ENCODE measurements around the gene ZXDC. TPM values are rescaled to one million over a fixed set of nuclear protein-coding genes. Genes with fewer than 3 reads are reported as not detected.

ZXDC gene
- total RNA-seq, 2 donors from 2014 or later, result 30.5 to 31.6 TPM

DNA sequence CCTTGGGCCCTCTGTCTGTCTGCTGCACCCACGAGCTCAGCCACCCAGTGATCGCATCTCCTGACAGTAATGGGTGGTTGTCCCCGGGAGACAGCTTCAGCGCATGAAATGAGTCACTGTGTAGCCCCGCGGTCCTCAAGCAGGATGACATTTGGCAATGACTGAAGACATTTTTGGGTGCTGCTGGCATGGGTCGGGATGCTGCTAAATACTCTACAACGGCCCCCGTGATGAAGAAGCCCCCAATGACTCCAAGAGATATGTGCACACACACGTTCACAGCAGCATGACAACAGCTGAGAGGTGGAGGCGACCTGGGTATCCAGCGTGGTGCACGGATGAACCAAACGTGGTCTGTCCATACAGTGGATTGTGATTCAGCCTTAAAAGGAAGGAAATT, 17.4 kb upstream of the ZXDC start:
- H3K9ac ChIP-seq (ENCODE audit: extremely low read depth, low read length, poor library complexity, severe bottlenecking), result no peak overlapping the region
- no peaks in the 10 kb centered on the region for H3K4me1 Mint-ChIP-seq
- no peaks in the 10 kb centered on the region for H3K4me1 ChIP-seq (ENCODE audit: control insufficient read depth, insufficient read depth, low read length)
- H3K27me3 Mint-ChIP-seq (ENCODE audit: insufficient read depth), result no peaks in the 10 kb centered on the region
- no peaks in the 10 kb centered on the region for H3K9me3 ChIP-seq (ENCODE audit: control insufficient read depth, low read length)
- H3K27ac Mint-ChIP-seq, result no peak overlapping the region
- no peak overlapping the region for H3K4me3 ChIP-seq (ENCODE audit: low read length)
- DNase-seq, result no peak
- no peak overlapping the region for H3K27ac ChIP-seq (ENCODE audit: low read depth, low read length)
- WGBS, 2 experiments (ENCODE audit: insufficient coverage in 1 of 2, insufficient read length in 1 of 2), result 89 to 90% methylated on average over 14 of the region's 14 CpGs
- no peaks in the 10 kb centered on the region for H3K36me3 ChIP-seq (ENCODE audit: control insufficient read depth, insufficient read depth, low read length)
- TF ChIP-seq, protein P1, sequence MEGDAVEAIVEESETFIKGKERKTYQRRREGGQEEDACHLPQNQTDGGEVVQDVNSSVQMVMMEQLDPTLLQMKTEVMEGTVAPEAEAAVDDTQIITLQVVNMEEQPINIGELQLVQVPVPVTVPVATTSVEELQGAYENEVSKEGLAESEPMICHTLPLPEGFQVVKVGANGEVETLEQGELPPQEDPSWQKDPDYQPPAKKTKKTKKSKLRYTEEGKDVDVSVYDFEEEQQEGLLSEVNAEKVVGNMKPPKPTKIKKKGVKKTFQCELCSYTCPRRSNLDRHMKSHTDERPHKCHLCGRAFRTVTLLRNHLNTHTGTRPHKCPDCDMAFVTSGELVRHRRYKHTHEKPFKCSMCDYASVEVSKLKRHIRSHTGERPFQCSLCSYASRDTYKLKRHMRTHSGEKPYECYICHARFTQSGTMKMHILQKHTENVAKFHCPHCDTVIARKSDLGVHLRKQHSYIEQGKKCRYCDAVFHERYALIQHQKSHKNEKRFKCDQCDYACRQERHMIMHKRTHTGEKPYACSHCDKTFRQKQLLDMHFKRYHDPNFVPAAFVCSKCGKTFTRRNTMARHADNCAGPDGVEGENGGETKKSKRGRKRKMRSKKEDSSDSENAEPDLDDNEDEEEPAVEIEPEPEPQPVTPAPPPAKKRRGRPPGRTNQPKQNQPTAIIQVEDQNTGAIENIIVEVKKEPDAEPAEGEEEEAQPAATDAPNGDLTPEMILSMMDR (conservative IDR thresholded peaks at IDR 0.05), result no peak
- no peak overlapping the region for H3K4me3 Mint-ChIP-seq
- H3K27me3 ChIP-seq (ENCODE audit: control insufficient read depth, insufficient read depth, low read length, poor library complexity, severe bottlenecking), result no peaks in the 10 kb centered on the region
- no peaks in the 10 kb centered on the region for H3K9me3 Mint-ChIP-seq
- no peaks in the 10 kb centered on the region for H3K36me3 Mint-ChIP-seq (ENCODE audit: low read depth)

DNA sequence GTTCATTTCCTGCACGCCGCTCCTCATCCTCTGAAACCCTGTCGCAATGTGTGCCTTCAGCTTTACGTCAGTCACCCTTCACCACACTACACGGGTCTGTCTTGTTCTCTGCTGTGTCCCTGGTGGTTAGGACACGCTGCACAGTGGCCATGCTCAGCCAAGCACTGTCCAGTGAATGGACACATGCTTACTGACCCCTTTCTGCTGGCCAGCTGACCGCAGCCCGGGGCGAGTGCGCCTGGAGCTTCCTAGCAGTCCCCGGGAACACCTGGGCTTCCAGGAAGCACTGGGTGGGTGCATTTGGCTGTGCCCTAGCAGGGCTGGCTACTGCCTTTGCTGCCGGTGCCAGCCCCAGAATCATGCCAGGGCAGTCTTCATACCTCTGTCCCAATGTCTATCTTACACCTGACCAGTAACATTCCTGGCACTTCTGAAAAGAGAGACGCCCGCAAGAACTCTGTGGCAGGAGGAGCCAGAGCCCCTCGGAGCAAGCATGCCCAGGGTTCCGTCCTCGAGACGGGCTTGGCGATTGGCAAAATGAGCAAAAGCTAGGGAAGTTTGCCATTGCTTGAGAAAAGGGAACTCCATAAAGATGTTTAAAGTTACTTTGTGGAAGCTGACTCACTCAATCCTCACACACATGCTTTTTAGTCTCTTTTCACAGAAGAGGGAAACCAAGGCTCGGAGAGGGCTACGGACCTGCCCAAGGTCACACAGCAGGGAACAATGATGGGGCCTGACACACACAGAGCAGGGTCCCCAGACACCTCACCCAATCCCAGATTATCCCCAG, 15.7 kb upstream of the ZXDC start:
- Histone ChIP-seq H3K4me3 (ENCODE audit: low read length) (no peak overlapping the region), H3K27ac (ENCODE audit: low read depth, low read length) (no peak overlapping the region), H3K9me3 (ENCODE audit: control insufficient read depth, low read length) (no peaks in the 10 kb centered on the region), H3K36me3 (ENCODE audit: control insufficient read depth, insufficient read depth, low read length) (no peaks in the 10 kb centered on the region), H3K4me1 (ENCODE audit: control insufficient read depth, insufficient read depth, low read length) (no peaks in the 10 kb centered on the region), H3K27me3 (ENCODE audit: control insufficient read depth, insufficient read depth, low read length, poor library complexity, severe bottlenecking) (no peaks in the 10 kb centered on the region), H3K9ac (ENCODE audit: extremely low read depth, low read length, poor library complexity, severe bottlenecking) (no peak overlapping the region)
- DNase-seq, result no peak
- TF ChIP-seq, protein P1 (conservative IDR thresholded peaks at IDR 0.05), result no peak
- Mint-ChIP-seq H3K4me1 (no peaks in the 10 kb centered on the region), H3K4me3 (no peak overlapping the region), H3K36me3 (ENCODE audit: low read depth) (no peaks in the 10 kb centered on the region), H3K9me3 (no peaks in the 10 kb centered on the region), H3K27ac (no peak overlapping the region), H3K27me3 (ENCODE audit: insufficient read depth) (no peaks in the 10 kb centered on the region)
- 87 to 93% methylated on average over 14 to 21 of the region's 21 CpGs for WGBS, 2 experiments (ENCODE audit: insufficient coverage in 1 of 2, insufficient read length in 1 of 2)

DNA sequence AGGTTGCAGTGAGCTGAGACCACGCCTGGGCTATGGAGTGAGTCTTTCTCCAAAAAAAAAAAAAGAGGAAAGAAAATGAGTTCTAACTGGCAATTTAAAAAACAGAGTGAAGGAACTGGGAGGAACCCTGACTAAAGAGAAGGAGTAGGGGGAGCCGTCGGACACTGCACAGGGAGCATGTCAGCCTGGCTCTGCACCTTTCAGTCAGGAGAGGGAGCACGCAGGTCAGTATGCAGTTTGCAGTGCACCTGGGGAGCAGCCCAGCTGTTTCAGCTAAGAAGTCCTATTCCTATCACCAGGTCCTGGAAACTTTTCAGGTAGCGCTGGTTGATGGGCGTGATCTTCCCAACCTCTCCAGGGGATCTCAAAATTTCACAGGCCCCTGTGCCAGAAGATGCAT, 14.9 kb upstream of the ZXDC start:
- 77% methylated on average over 6 of the region's 6 CpGs for WGBS, 2 experiments (ENCODE audit: insufficient coverage in 1 of 2, insufficient read length in 1 of 2)
- H3K27me3 Mint-ChIP-seq (ENCODE audit: insufficient read depth), result no peaks in the 10 kb centered on the region
- no peak overlapping the region for H3K9ac ChIP-seq (ENCODE audit: extremely low read depth, low read length, poor library complexity, severe bottlenecking)
- no peak overlapping the region for H3K4me3 ChIP-seq (ENCODE audit: low read length)
- H3K9me3 Mint-ChIP-seq, result no peaks in the 10 kb centered on the region
- no peaks in the 10 kb centered on the region for H3K27me3 ChIP-seq (ENCODE audit: control insufficient read depth, insufficient read depth, low read length, poor library complexity, severe bottlenecking)
- H3K27ac Mint-ChIP-seq, result no peak overlapping the region
- no peaks in the 10 kb centered on the region for H3K4me1 ChIP-seq (ENCODE audit: control insufficient read depth, insufficient read depth, low read length)
- H3K36me3 ChIP-seq (ENCODE audit: control insufficient read depth, insufficient read depth, low read length), result no peaks in the 10 kb centered on the region
- H3K9me3 ChIP-seq (ENCODE audit: control insufficient read depth, low read length), result no peaks in the 10 kb centered on the region
- DNase-seq, result peak; percentile 67
- H3K4me1 Mint-ChIP-seq, result no peaks in the 10 kb centered on the region
- TF ChIP-seq, protein P1 (conservative IDR thresholded peaks at IDR 0.05), result peak; percentile 66
- no peaks in the 10 kb centered on the region for H3K36me3 Mint-ChIP-seq (ENCODE audit: low read depth)
- H3K27ac ChIP-seq (ENCODE audit: low read depth, low read length), result no peak overlapping the region
- H3K4me3 Mint-ChIP-seq, result no peak overlapping the region
